GM18517 (cell line): Measurements from ENCODE around the gene SPOCK1.

Source experiments
- ATAC-seq: cut with Tn5 transposase; IDR thresholded peaks from one replicate; pipeline ENCODE4 v1.9.1; 2021; ENCODE audit warnings: mild to moderate bottlenecking, moderate library complexity; ENCODE audit not compliant: unreplicated experiment

The SPOCK1 gene

GRCh38 chr5:137304226-137304874, 194.8 kb downstream of the SPOCK1 start:
- no peak for ATAC-seq

GRCh38 chr5:137303509-137303908, 195.6 kb downstream of the SPOCK1 start:
- ATAC-seq = no peak

- ATAC-seq = no peak
Measured at GRCh38 chr5:137300411-137301240, 198.5 kb downstream of the SPOCK1 start.

- ATAC-seq = no peak
Measured at GRCh38 chr5:137296213-137296781, 202.8 kb downstream of the SPOCK1 start.

- ATAC-seq = no peak
Measured at GRCh38 chr5:137294604-137295003, 204.5 kb downstream of the SPOCK1 start.

- no peak for ATAC-seq
Measured at GRCh38 chr5:137292461-137293027, 206.6 kb downstream of the SPOCK1 start.

GRCh38 chr5:137291436-137291835, 207.7 kb downstream of the SPOCK1 start:
- ATAC-seq = no peak

GRCh38 chr5:137291031-137291430, 208.1 kb downstream of the SPOCK1 start:
- ATAC-seq = no peak

GRCh38 chr5:137290373-137290772, 208.8 kb downstream of the SPOCK1 start:
- no peak for ATAC-seq

- no peak for ATAC-seq
Measured at GRCh38 chr5:137289856-137290255, 209.3 kb downstream of the SPOCK1 start.

- no peak for ATAC-seq
Measured at GRCh38 chr5:137287569-137287968, 211.6 kb downstream of the SPOCK1 start.

- no peak for ATAC-seq
Measured at GRCh38 chr5:137286025-137286610, 213.0 kb downstream of the SPOCK1 start.

- ATAC-seq = no peak
Measured at GRCh38 chr5:137283801-137284200, 215.3 kb downstream of the SPOCK1 start.

- no peak for ATAC-seq
Measured at GRCh38 chr5:137282216-137282615, 216.9 kb downstream of the SPOCK1 start.

- ATAC-seq = no peak
Measured at GRCh38 chr5:137281201-137281600, 217.9 kb downstream of the SPOCK1 start.

GRCh38 chr5:137280656-137281055, 218.5 kb downstream of the SPOCK1 start:
- ATAC-seq = no peak

GRCh38 chr5:137279521-137280231, 219.4 kb downstream of the SPOCK1 start:
- ATAC-seq = no peak

- no peak for ATAC-seq
Measured at GRCh38 chr5:137278476-137278875, 220.7 kb downstream of the SPOCK1 start.

- no peak for ATAC-seq
Measured at GRCh38 chr5:137275083-137275482, 224.0 kb downstream of the SPOCK1 start.

- no peak for ATAC-seq
Measured at GRCh38 chr5:137273511-137273910, 225.6 kb downstream of the SPOCK1 start.

- no peak for ATAC-seq
Measured at GRCh38 chr5:137272831-137273230, 226.3 kb downstream of the SPOCK1 start.
